Ovary (tissue), 9 donors: ENCODE results near the gene MARS1. TPM values are rescaled to one million over a fixed set of nuclear protein-coding genes. Genes with fewer than 3 reads are reported as not detected.
A peak's percentile ranks its signal among the peaks of the same experiment; 100 is the strongest.

Source experiments
- DNase-seq, 5 donors: peaks; one replicate each; pipeline ENCODE4 v3.0.0-alpha.2; 2019 to 2020
- H3K27ac ChIP-seq, 2 donors: fragments of 200-600 bp; one replicate each; pipeline versions ENCODE4 v1.5.1 to v1.8.0; 2019 to 2022
- H3K27me3 ChIP-seq: fragments of 200-600 bp; one replicate; pipeline ENCODE4 v1.8.0; 2022
- H3K36me3 ChIP-seq: fragments of 200-600 bp; sonication (generic); one replicate; pipeline ENCODE4 v1.5.1; 2019
- H3K4me1 ChIP-seq: one replicate; pipeline ENCODE4 v1.8.1; 2013; ENCODE audit warnings: mild to moderate bottlenecking, moderate library complexity; ENCODE audit not compliant: insufficient read depth
- H3K4me3 ChIP-seq: fragments of 200-600 bp; sonication (generic); one replicate; pipeline ENCODE4 v1.5.1; 2017
- H3K9me3 ChIP-seq, 2 donors: fragments of 200-600 bp in 1 of 2; sonication (generic) in 1 of 2; one replicate each; pipeline versions ENCODE4 v1.5.1 to v1.8.1; 2013 to 2019; ENCODE audit warnings: mild to moderate bottlenecking in 1 of 2, moderate library complexity in 1 of 2
- CTCF ChIP-seq, 3 donors: fragments of 450-650 bp in 2 of 3; fragments of 200-600 bp in 1 of 3; IDR thresholded peaks; one replicate each; pipeline versions ENCODE4 v1.5.1 to v1.8.0; 2016 to 2022; ENCODE audit warnings: antibody characterized with exemption in 3 of 3, mild to moderate bottlenecking in 1 of 3
- EP300 ChIP-seq: sonication (generic); formaldehyde crosslinking; IDR thresholded peaks from one replicate; pipeline ENCODE4 v1.6.1; 2017; ENCODE audit warnings: antibody characterized with exemption
- POLR2A ChIP-seq: fragments of 450-650 bp; IDR thresholded peaks from one replicate; pipeline ENCODE4 v1.6.1; 2017; ENCODE audit warnings: antibody characterized with exemption, mild to moderate bottlenecking, moderate library complexity
- WGBS, 3 donors: extraction: QIAGEN DNeasy Blood & Tissue Kit in 1 of 3; methylation state at CpG; one replicate each; pipeline versions ENCODE4 v1.1.5 to v1.1.7; 2013 to 2017; 5-methylcytosine and 5-hydroxymethylcytosine counted together
- intact Hi-C, 4 donors: fragments of 100-400 bp; cut with DNase I; formaldehyde crosslinking; loops; one replicate each; pipeline versions ENCODE4 v1.11.0 to v1.15.1; 2022 to 2023
- polyA plus RNA-seq, 2 donors: library from polyadenylated mRNA; stranded (reverse); fragments of 200-250 nt in 1 of 2; fragments of 350-450 nt in 1 of 2; fragmentation: Illumina TruSeq in 1 of 2; extraction: RNeasy Lipid Tissue Mini Kit (QIAGEN cat#74804) in 1 of 2; gene quantifications; one replicate each; pipeline ENCODE4 v1.2.3, GENCODE V29; 2013 to 2014
- total RNA-seq, 7 donors: library from RNA; depleted of rRNA in 2 of 7; stranded (reverse); fragments of >200 nt in 2 of 7; fragmentation: NEBNext Ultra II Directional in 3 of 7; extraction: Animal tissue kit (Norgen Biotek cat#: 25700) in 3 of 7; gene quantifications; one replicate each; pipeline versions ENCODE4 v1.1.0 to v1.2.4, GENCODE V29; 2016 to 2023
- donor health status: DM: no; HTN: no; CAD: no; lungs with moderate emphysema.
- donor health status: DM: no; HTN: no; CAD: no.
- donor health status: Bipolar disorder and iron deficiency.
- donor health status: DM: yes; HTN: yes; CAD: no.
- donor health status: DM: no; HTN: no; CAD: no.
- donor health status: DM: yes; HTN: yes; CAD: no.

Gene MARS1
- total and polyA plus RNA-seq, 9 donors: 21.1 to 479 (median 66.4) TPM

GRCh38 chr12:57474862-57475261 lies 13.0 kb upstream of the MARS1 start:
- no peaks in the 10 kb centered on the region for H3K36me3 ChIP-seq

GRCh38 chr12:57475271-57476161 lies 12.4 kb upstream of the MARS1 start:
- H3K9me3 ChIP-seq: no peaks in the 10 kb centered on the region
- H3K4me3 ChIP-seq: peak overlapping the region; percentile 12
- no peak overlapping the region for H3K27ac ChIP-seq
- no peak for TF ChIP-seq CTCF (IDR thresholded peaks at IDR 0.05)
- no peak for TF ChIP-seq EP300
- TF ChIP-seq POLR2A: no peak
- peak in 1 of 5 donors; percentile 33 for DNase-seq
- intact Hi-C loops: no loop called here
- peaks cover 7% of the 10 kb centered on the region for H3K4me1 ChIP-seq
- no peaks in the 10 kb centered on the region for H3K27me3 ChIP-seq
- H3K36me3 ChIP-seq: no peaks in the 10 kb centered on the region
- 1 to 5% (median 3%) methylated on average over 78 to 84 of the region's 84 CpGs for WGBS, 3 donors

More at GRCh38 chr12:57474862-57475261, 13.0 kb upstream of the MARS1 start:
- TF ChIP-seq EP300 (no peak), CTCF (IDR thresholded peaks at IDR 0.05) (no peak), POLR2A (no peak)
- DNase-seq: no peak
- Histone ChIP-seq H3K27ac (no peak overlapping the region), H3K27me3 (no peaks in the 10 kb centered on the region), H3K9me3 (no peaks in the 10 kb centered on the region), H3K4me1 (peaks cover 7% of the 10 kb centered on the region), H3K4me3 (no peak overlapping the region)
- intact Hi-C loops: no loop called here
- WGBS, 3 donors: 56 to 64% (median 57%) methylated on average over 7 of the region's 7 CpGs

- intact Hi-C loops: no loop called here
- H3K4me1 ChIP-seq: peaks cover 7% of the 10 kb centered on the region
- no peaks in the 10 kb centered on the region for H3K27me3 ChIP-seq
- no peaks in the 10 kb centered on the region for H3K36me3 ChIP-seq
- no peak overlapping the region for H3K4me3 ChIP-seq
- no peak overlapping the region for H3K27ac ChIP-seq
- WGBS, 3 donors: 18 to 23% (median 20%) methylated on average over 29 of the region's 29 CpGs
- TF ChIP-seq CTCF (IDR thresholded peaks at IDR 0.05): no peak
- TF ChIP-seq EP300: no peak
- no peak for DNase-seq
- H3K9me3 ChIP-seq: no peaks in the 10 kb centered on the region
Measured at GRCh38 chr12:57476162-57476992, 11.5 kb upstream of the MARS1 start.

GRCh38 chr12:57476993-57477709 lies 10.7 kb upstream of the MARS1 start:
- Histone ChIP-seq H3K9me3 (no peaks in the 10 kb centered on the region), H3K4me3 (no peak overlapping the region), H3K27me3 (no peaks in the 10 kb centered on the region), H3K27ac (no peak overlapping the region), H3K4me1 (peaks cover 7% of the 10 kb centered on the region), H3K36me3 (no peaks in the 10 kb centered on the region)
- DNase-seq: no peak
- WGBS, 3 donors: 79 to 87% (median 85%) methylated on average over 15 of the region's 15 CpGs
- TF ChIP-seq EP300 (no peak), CTCF (IDR thresholded peaks at IDR 0.05) (no peak)
- intact Hi-C loops: no loop called here
